Umbilical cord (tissue), 2 donors: ENCODE data around the gene WDR62. TPM values are rescaled to one million over a fixed set of nuclear protein-coding genes. Genes with fewer than 3 reads are reported as not detected.
A peak's percentile ranks its signal among the peaks of the same experiment; 100 is the strongest.
"Not testable (repeated sequence)": the region's sequence is repeated elsewhere in the genome, so short reads cannot be mapped to it uniquely, and the experiment has no call there.

Experiments
- DNase-seq: peaks from one replicate; pipeline ENCODE4 v3.0.0-alpha.2; 2015; ENCODE audit warnings: low spot score
- total RNA-seq: library from RNA; depleted of rRNA; stranded (reverse); fragments of >200 nt; gene quantifications from one replicate; pipeline ENCODE4 v1.2.3, GENCODE V29; 2014; ENCODE audit warnings: low replicate concordance; ENCODE audit not compliant: insufficient read depth

Gene WDR62
- total RNA-seq, 1 donor from 2014 or later = 1.2 TPM

DNA sequence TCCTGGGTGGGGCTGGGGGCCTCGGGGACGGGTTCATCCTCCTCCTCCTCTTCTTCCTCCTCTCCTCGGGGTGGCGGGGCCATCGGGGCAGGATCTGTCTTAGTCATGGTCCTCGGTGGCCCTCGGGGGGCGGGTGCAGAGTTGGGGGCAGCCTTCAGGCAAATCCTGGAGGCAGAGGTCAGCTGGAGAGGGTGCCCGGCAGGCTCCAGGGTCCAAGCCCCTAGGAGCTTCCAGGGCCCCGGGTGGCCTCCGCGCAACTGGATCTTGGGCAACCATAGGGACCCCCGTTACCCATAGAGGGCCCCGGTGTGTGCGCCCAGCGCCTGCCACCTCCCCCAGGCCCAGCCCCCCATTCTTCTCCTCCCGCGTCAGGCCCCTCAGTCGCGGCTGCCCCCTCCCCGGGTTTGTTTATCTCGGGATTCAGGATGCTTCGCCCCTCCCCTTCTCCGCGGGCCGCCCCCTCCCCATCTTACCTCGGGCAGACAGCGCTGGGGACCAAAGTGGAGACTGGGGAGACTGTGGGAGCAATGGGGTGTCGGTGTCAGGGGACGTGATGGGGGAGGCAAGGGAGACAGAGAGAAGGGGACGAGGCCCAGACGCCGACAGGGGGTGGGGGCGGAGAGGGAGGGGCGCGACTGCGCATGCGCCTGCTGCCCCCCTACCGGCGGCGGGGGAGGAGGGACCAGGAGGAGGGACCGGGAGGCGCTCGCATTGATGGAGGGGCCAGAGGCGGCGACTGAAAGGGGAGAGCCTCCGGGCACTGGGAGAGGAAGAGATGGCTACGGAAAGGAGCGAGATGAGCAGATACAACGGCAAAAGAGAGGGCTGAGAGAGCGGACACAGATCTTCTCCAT lies 22.2 kb upstream of the WDR62 start, which contains the start of gene CLIP3:
CLIP3 (minus strand) TSS at position 623 of the 854 bp plus-strand sequence; CDS start at position 107, 516 bp downstream.
- DNase-seq = peak; percentile 83

DNA sequence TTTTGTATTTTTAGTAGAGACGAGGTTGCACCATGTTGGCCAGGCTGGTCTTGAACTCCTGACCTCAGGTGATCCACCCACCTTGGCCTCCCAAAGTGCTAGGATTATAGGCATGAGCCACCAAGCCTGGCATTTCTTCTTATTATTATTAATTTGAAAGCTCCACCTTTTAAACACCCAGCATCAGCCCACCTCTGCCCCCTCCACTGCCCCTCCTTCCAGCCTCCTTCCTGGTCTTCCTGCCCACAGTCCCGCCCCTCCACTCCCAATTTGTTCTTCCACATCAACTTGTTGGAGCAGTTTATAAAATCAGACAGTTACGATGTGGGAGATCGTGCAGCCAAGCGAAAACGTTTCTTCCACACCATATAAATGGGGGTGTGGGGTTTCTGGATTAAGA lies 14.2 kb upstream of the WDR62 start:
- no peak for DNase-seq

DNA sequence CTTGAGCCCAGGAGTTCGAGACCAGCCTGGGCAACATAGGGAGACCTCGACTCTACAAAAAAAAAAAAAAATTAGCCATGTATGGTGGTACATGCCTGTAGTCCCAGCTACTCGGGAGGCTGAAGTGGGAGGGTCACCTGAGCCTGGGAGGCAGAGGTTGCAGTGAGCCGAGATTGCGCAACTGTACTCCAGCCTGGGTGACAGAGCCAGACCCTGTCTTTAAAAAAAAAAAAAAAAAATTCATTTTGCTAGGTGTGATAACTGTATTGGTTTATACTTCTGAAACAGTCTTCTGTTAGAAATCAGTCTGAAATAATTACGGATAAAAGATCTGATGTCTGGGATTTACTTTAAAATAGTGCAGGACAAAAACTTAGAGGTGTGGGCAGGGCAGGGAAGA lies 13.6 kb upstream of the WDR62 start:
- not testable (repeated sequence) for DNase-seq

DNA sequence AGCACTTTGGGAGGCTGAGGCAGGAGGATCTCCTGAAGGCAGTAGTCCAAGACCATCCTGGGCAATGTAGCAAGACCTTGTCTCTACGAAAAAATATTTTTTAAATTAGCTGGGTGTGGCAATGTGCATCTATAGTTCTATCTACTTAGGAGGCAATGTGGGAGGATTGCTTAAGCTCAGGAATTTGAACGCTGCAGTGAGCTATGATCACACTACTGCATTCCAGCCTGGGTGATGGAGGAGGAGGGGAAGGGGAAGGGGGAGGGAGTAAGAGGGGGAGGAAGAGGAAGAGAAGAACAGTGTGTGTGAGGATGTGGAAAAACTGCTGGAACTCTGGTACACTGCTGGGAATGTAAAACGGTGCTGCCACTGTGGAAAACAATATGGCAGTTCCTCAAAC lies 12.9 kb upstream of the WDR62 start:
- DNase-seq = peak; percentile 73

DNA sequence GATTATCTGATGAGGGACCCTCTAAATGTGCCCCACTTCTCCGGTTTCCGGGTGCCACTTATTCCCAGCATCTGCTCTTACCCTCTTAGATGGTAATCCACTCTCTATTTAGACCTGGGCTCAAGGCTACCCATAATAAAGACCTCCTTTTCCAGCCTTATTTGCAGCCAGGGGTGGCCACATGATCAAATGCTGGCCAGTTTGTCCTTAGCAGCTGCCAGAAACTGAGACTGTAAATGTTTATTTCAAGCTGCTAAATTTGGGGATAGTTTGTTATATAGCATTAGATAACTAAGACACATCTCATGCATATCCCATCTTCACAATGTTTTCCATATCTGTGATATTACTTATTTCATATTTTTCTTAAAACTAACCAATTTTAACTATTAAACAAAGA lies 10.7 kb upstream of the WDR62 start:
- DNase-seq = no peak

DNA sequence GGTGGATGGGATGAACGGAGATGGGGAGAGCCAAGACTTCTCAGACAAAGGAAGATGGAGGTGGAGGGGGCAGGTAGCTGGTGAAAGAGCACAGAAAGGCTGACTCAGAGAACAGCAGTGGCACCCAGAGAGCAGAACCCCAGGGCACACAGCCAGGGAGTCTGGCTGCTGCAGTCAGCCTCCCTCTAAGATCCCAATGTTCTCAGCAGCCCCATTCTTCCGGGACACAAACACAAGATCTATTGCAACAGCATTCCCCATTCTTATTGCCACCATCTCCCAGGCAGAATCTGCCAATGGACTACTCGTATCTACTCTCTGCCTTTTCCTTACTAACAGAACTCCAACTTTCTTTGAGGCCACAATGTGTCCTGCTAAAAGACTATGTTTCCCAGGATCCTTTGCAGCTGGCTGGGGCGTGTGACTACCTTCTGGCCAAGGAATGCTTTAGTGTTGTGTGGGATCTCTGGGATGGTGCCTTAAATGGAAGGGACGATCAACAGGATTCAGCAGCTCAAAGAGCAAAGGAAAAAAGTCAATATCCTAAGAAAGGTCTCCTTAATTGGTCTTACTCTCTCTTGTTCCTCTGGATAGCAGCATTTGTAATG lies 8.2 kb upstream of the WDR62 start:
- DNase-seq = no peak

DNA sequence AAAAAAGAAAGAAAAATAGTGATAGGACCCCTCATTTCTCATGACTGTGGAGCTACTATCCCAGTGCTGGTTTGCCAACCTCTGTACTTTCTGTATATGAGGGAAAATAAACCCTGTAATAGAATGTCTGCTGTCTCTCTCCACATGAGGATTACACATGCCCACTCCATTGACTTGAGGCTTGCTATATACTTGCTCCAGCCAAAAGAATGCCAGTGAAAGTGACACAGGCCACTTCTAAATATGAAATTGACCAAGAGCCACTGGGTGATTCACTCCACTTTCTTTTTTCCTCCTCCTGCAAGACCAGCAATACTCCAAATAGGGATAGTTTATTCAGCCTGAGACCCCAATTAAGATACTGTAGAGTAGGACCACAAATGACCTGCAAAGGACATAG lies 6.9 kb upstream of the WDR62 start:
- DNase-seq = no peak

DNA sequence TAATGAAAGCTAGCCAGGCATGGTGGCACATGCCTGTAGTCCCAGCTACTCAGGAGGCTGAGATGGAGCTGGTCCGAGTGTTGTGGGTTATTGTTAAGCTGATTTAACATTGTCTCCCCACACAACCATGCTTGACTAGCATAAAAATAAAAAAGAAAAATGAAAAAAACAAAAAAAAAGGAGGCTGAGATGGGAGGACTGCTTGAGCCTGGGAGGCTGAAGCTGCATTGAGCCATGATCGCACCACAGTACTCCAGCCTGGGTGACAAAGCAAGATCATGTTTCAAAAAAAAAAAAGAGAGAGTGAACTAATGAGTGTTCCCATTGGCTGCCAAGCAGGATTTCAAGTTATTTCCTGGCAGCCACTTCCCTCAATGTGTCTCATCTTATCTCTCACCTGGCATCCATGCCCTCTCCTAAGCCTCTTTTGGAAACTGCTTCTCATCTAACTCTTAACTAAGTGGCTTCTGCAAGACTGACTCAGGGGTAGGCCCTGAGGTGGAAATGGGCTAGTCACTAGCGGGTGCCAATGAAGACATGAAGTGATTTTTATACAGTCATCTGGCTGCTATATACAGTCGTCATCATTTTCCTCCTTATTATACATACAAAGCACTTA lies 5.5 kb upstream of the WDR62 start:
- DNase-seq = no peak

DNA sequence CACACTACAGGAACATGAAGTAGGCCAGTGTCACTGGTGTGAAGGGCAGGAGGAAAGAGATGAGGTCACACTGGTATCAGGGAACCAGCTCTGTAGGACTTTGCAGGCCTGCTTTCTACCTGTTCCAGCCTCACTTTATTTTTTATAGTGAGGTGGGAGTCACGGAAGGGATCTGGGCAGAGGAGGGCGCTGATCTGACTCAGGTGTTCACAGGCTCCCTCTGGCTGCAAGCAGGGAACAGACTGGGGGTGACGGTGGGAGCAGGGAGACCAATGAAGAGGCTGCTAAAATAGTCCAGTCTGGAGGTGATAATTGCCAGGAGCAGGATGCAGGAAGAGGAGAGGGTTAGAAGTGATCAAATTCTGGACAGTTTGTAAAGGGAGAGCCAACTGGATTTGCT lies 3.5 kb upstream of the WDR62 start:
- no peak for DNase-seq

DNA sequence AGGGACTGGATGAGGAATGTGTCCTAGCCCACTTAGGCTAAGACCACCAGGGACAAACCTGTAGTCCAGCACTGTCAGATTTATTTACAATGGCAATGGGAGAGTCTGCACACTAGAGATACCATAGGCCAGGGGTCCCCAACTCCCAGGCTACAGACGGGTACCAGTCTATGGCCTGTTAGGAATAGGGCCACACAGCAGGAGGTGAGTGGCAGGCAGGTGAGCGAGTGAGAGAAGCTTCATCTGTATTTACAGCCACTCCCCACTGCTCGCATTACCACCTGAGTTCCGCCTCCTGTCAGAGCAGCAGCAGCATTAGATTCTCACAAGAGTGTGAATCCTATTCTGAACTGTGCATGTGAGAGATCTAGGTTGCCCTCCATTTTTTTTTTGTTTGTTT lies 3.1 kb upstream of the WDR62 start:
- no peak for DNase-seq

DNA sequence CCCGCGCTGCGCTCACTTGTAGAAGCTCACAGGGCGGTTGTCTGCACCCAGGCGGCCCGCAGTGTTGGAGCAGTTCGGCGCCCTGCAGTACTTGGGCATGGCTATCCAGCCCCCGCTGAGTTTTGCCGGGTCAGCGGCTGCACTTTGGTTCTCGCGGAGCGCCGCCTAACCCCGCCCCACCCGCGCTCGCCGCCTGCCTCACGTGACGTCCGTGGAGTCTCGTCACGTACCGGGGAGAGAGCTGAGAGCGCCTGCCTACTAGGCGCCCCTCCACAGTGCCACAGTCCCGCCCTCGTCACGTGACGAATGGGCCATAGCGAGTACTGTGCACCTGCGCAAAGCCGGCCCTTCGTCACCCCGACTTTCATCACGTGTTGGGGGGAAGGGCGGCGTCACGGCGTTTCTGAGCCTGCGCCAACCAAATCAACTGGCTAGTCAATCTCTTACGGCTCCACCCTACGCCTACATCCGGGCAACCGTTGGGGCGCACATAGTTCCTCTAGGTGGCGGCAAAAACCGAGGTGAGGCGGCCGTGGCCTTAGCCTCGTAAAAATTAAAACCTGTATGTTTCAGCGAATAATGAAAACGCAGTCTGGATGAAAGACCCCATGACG lies 471 bp upstream of the WDR62 start, which contains the start of gene THAP8:
THAP8 (minus strand) TSS at position 167 of the 614 bp plus-strand sequence; CDS start at position 99, 68 bp downstream.
- peak; percentile 100 for DNase-seq

DNA sequence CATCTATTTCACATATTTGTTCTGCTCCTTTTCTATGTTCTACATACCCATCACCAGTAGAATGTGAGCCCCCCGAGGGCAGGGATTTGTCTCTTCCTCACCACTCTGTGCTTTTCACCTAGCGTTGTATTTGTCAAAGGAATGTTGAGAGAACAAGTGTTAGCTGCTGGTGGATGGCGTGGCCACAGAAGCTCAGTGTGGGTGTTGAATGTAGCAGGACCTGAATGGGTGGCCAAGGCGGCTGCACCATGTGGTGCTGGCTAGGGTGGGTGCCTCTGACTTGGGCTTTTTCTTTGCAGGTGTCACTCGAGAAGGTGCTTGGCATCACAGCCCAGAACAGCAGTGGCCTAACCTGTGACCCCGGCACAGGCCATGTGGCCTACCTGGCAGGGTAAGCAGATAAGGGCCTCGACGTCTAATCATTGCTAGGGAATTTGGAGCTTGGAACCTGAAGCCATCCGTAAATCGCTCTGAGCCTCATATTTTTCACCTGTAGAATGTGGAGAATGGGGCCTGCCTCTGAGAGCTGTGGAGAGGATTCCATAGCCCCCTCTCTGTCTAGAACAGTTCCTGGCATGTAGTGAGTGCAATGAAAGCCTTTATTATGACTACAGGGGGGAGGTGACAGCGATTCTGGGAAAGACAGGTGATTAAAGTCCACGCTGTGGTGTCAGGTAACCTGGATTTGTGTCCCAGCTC lies 3.9 kb downstream of the WDR62 start:
- no peak for DNase-seq

DNA sequence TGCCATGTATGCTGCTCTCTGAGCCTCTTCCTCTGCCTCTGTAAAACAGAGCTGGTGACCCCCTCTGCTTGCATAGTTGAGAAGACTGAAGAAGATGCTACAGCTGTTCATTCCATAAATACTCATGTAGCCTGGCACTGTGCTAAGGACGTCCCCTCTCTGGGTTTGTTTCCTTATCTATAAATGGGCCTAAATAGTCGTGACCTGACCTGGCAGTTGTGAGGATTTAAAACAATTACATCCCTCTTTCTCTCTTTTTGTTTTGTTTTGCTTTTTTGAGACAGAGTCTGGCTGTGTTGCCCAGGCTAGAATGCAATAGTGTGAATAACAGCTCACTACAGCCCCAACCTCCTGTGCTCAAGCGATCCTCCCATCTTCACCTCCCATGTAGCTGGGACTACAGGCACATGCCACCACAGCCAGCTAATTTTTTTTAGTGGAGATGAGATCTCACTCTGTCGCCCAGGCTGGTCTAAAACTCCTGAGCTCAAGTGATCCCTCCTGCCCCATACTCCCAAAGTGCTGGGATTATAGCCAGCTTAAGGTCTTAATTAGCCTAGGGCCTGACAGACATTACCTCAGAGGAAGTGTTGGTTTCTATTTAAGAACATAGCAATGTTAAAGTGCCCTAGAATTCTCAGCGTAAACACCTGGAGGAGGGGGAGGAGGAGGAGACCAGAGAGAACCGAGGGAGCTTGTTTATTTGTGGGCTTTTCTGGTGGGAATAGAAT lies 4.6 kb downstream of the WDR62 start:
- no peak for DNase-seq

DNA sequence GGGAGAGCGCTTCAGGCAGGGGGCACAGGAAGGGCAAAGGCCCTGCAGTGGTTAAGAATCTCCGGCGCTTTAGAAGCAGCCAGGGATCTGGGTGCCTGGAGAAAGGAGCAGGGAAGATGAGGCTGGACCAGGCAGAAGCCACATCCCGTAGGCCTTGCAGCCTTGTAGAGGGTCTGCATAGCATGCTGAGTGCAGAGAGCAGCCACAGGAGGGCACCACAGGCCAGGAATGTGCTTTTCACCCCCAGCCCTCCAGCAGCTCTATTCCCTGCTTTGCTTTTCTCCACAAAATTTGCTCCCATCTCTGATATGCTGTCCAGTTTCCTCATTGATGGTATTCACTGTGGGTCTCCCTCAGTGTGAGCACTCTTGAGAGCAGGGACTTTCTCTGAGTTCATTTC lies 5.7 kb downstream of the WDR62 start:
- no peak for DNase-seq

DNA sequence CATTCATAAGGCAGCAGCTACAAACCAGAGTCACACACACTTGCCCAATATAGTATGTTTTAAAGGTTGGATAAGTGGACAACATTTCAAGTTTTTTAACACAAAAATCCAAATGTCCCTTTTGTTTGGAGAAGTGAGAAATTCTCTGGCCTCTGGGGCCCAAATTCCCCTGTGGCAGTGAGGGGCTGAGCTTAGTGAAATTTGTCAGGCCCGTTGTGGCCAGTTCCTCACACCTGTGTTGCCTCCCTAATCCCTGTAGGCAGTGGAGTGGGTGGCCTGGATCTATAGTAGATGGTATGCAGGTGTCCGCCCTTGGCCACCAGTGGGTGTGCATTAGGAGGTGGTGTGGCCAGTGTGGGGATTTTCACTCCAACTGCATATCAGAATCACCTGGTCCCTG lies 6.7 kb downstream of the WDR62 start:
- DNase-seq = no peak

DNA sequence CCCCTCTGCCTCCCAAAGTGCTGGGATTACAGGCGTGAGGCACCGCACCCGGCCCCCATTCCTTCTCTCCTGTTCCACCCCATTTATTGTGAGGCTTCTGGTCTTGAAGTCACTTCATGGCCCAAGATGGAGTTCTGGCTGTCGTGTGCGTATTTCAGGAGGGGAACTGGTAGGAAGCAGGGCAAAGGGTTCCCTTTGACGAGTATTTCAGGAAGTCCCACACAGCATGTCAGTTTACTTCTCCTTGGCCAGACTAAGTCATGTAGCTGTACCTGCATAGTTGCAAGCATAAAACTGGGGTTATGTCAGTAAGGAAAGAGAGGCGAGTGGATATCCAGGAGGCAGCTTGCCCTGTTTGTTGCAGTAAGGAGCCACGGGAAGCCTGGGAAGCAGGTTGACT lies 10.1 kb downstream of the WDR62 start:
- no peak for DNase-seq

DNA sequence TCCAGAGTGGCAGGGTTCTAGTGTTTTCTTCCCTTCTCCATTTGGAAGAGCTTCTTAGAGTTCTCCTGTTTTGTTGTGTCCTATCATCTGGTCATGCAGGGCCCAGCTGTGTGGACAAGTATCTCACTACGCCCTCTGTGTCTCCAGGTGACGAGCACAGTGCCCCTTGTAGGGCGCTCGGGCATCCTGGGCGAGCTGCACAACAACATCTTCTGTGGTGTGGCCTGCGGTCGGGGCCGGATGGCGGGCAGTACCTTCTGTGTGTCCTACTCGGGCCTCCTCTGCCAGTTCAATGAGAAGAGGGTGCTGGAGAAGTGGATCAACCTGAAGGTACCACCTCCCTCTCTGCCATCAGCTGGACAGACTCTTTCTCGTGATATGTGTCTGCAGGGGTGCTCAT lies 13.0 kb downstream of the WDR62 start:
- no peak for DNase-seq

DNA sequence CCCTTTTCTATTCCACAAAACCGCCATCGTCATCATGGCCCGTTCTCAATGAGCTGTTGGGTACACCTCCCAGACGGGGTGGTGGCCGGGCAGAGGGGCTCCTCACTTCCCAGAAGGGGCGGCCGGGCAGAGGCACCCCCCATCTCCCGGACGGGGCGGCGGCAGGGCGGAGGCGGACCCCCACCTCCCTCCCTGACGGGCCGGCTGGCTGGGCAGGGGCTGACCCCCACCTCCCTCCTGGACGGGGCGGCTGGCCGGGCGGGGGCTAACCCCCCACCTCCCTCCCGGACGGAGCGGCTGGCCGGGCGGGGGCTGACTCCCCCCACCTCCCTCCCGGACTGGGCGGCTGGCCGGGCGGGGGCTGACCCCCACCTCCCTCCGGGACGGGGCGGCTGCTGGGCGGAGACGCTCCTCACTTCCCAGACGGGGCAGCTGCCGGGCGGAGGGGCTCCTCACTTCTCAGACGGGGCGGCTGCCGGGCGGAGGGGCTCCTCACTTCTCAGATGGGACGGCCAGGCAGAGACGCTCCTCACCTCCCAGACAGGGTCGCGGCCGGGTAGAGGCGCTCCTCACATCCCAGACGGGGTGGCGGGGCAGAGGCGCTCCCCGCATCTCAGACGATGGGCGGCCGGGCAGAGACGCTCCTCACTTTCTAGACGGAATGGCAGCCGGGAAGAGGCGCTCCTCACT lies 14.3 kb downstream of the WDR62 start:
- not testable (repeated sequence) for DNase-seq

DNA sequence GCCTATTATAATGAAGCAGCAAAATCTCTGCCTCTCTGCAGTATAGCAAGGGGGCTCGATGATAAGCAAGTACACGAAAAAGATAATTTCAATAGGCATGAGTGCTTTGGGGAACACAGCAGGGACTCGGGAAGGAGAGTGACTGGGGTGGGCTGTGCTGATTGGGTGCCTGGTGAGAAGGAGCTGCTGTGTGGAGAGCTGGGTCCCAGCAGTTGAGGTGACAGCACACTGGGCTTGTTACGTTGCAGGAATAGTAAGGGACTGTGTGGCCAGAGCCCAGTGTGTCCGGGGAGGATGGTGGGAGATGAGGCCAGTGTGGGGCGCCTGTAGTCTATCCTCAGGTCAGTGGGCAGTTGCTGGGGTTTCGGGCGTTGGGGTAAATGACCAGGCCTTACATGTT lies 17.4 kb downstream of the WDR62 start:
- no peak for DNase-seq
